HL-60 (cell line): ENCODE results near the gene NMT2.

Source experiments
- DNase-seq, 2 experiments: peaks; one replicate each; pipeline ENCODE4 v3.0.0-alpha.2; 2010 to 2020; ENCODE audit warnings: low read depth in 1 of 2, low spot score in 1 of 2
- H3K27ac ChIP-seq: fragments of 250-450 bp; sonication (Bioruptor Pico); replicated peaks from 2 replicates; pipeline ENCODE4 v1.5.1; 2020; ENCODE audit warnings: mild to moderate bottlenecking, moderate library complexity
- H3K27me3 ChIP-seq: fragments of 250-450 bp; sonication (Bioruptor Pico); 2 replicates; pipeline ENCODE4 v1.5.1; 2021; ENCODE audit warnings: mild to moderate bottlenecking, moderate library complexity; ENCODE audit not compliant: insufficient read depth, poor library complexity, severe bottlenecking
- H3K4me3 ChIP-seq: replicated peaks from 2 replicates; pipeline ENCODE4 v1.5.1; 2011; ENCODE audit warnings: mild to moderate bottlenecking, control low read depth, low read length; ENCODE audit not compliant: insufficient read depth
- GABPA ChIP-seq: IDR thresholded peaks from 2 replicates; pipeline ENCODE4 v1.6.1; 2012; ENCODE audit warnings: low read depth
- POLR2AphosphoS5 ChIP-seq: IDR thresholded peaks from 2 replicates; pipeline ENCODE4 v1.6.1; 2012; ENCODE audit warnings: low read depth
- SPI1 ChIP-seq: IDR thresholded peaks from 2 replicates; pipeline ENCODE4 v1.6.1; 2012; ENCODE audit warnings: low read depth, mild to moderate bottlenecking, borderline replicate concordance
- TF ChIP-seq, protein P1 (sequence below): IDR thresholded peaks from 2 replicates; pipeline ENCODE4 v1.6.1; 2012; ENCODE audit warnings: low read depth; ENCODE audit not compliant: insufficient replicate concordance
- TF ChIP-seq, protein P2 (sequence below): IDR thresholded peaks from one replicate; pipeline ENCODE4 v1.5.1; 2011; ENCODE audit warnings: low read length, control low read depth, inconsistent platforms; ENCODE audit not compliant: insufficient read depth

The NMT2 gene

DNA sequence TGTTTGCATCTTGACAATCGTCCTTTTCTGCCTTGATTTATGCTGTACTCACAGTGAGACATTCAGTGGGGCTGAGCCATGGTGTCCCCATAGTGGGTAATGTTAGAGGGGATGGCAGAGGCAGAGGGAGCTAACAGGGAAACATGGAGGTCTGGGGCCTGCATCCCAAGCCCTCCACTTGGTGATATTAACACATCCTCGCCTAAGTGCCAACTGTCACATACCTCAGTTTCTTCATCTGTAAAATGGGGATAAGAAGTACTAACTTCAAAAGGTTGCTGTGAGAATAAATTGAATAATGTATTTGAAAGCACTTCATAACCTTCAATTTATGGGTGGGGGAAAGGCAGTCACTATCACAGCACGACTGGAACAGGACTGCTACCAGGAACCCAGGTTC lies 43.6 kb downstream of the NMT2 start:
- TF ChIP-seq POLR2AphosphoS5, result no peak
- TF ChIP-seq, protein P1, sequence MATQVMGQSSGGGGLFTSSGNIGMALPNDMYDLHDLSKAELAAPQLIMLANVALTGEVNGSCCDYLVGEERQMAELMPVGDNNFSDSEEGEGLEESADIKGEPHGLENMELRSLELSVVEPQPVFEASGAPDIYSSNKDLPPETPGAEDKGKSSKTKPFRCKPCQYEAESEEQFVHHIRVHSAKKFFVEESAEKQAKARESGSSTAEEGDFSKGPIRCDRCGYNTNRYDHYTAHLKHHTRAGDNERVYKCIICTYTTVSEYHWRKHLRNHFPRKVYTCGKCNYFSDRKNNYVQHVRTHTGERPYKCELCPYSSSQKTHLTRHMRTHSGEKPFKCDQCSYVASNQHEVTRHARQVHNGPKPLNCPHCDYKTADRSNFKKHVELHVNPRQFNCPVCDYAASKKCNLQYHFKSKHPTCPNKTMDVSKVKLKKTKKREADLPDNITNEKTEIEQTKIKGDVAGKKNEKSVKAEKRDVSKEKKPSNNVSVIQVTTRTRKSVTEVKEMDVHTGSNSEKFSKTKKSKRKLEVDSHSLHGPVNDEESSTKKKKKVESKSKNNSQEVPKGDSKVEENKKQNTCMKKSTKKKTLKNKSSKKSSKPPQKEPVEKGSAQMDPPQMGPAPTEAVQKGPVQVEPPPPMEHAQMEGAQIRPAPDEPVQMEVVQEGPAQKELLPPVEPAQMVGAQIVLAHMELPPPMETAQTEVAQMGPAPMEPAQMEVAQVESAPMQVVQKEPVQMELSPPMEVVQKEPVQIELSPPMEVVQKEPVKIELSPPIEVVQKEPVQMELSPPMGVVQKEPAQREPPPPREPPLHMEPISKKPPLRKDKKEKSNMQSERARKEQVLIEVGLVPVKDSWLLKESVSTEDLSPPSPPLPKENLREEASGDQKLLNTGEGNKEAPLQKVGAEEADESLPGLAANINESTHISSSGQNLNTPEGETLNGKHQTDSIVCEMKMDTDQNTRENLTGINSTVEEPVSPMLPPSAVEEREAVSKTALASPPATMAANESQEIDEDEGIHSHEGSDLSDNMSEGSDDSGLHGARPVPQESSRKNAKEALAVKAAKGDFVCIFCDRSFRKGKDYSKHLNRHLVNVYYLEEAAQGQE, result no peak
- no peak for TF ChIP-seq SPI1
- TF ChIP-seq GABPA, result no peak
- TF ChIP-seq, protein P2, sequence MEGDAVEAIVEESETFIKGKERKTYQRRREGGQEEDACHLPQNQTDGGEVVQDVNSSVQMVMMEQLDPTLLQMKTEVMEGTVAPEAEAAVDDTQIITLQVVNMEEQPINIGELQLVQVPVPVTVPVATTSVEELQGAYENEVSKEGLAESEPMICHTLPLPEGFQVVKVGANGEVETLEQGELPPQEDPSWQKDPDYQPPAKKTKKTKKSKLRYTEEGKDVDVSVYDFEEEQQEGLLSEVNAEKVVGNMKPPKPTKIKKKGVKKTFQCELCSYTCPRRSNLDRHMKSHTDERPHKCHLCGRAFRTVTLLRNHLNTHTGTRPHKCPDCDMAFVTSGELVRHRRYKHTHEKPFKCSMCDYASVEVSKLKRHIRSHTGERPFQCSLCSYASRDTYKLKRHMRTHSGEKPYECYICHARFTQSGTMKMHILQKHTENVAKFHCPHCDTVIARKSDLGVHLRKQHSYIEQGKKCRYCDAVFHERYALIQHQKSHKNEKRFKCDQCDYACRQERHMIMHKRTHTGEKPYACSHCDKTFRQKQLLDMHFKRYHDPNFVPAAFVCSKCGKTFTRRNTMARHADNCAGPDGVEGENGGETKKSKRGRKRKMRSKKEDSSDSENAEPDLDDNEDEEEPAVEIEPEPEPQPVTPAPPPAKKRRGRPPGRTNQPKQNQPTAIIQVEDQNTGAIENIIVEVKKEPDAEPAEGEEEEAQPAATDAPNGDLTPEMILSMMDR, result no peak
- H3K4me3 ChIP-seq, result no peak overlapping the region
- H3K27me3 ChIP-seq, result no peaks in the 10 kb centered on the region
- no peak for DNase-seq
- no peak overlapping the region for H3K27ac ChIP-seq

DNA sequence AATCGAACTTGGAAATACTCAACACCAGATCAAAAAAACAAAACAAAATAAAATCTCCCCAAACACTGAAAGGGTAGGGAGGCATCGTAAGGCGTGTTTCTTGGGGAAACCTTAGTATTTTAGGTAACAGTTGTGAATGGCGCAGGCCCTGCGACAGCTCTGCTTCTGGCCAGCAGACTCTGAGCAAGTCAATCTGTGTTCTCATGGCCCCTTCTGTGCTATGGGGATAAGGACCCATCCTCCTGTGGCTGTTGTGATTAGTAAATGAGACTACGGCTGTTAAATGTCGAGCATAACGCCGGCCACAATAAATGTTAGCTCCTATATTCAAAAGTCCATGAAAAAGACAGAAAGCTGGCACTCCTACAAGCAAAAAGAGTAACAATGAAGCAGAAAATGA lies 44.3 kb downstream of the NMT2 start:
- TF ChIP-seq GABPA, result no peak
- TF ChIP-seq SPI1, result no peak
- TF ChIP-seq, protein P1, result no peak
- no peak for TF ChIP-seq POLR2AphosphoS5
- H3K27ac ChIP-seq, result no peak overlapping the region
- DNase-seq, result no peak

DNA sequence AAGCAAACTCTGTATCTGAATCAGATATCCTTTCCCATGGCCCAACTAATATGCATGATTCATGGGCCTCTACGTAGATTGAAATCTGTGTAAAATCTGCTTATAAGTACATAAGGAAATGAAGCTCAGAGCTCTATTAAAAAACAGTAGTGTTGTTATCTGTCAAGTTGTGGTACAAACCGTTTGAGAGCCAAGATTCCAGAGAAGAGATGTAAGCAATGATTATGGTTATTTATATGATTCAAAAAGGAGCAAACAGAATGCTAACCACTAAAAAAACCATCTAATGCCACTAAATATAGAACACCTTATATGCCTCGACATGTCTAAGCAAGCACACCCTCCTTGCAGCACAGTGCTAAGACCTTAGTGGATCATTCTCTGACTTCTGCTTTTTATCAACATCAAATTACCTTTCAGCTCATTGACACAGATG lies 44.7 kb downstream of the NMT2 start:
- H3K27me3 ChIP-seq, result no peaks in the 10 kb centered on the region
- no peak for TF ChIP-seq SPI1
- TF ChIP-seq, protein P2, result no peak
- no peak overlapping the region for H3K27ac ChIP-seq
- H3K4me3 ChIP-seq, result no peak overlapping the region
- no peak for DNase-seq

More for the DNA sequence above, 44.3 kb downstream of the NMT2 start:
- no peaks in the 10 kb centered on the region for H3K27me3 ChIP-seq
- no peak overlapping the region for H3K4me3 ChIP-seq

DNA sequence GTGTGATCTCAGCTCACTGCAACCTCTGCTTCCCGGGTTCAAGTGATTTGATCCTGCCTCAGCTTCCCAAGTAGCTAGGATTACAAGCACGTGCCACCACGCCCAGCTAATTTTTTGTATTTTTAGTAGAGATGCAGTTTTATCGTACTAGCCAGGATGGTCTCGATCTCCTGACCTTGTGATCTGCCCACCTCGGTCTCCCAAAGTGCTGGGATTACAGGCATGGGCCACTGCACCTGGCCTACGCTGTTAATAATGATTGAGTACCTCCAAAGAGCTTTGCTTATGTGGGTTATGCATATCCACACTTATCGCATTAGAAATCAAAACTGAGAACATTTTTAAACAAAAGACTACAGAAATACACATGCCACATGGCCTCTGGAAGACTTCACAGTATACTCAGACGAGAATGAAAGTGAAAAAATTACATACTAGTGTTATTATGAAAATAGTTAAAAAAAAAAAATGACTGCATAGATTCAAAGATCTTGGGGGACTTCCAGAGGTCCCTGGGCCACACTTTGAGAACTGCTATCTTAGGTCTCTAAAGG lies 45.9 kb downstream of the NMT2 start:
- no peak for TF ChIP-seq GABPA
- TF ChIP-seq, protein P2, result no peak
- no peak for TF ChIP-seq SPI1
- no peak for TF ChIP-seq POLR2AphosphoS5

More for the DNA sequence above, 45.9 kb downstream of the NMT2 start:
- no peak overlapping the region for H3K27ac ChIP-seq
- H3K27me3 ChIP-seq, result no peaks in the 10 kb centered on the region
- no peak for DNase-seq
- H3K4me3 ChIP-seq, result no peak overlapping the region
